Keratinocyte (primary cell): Measurements from ENCODE around the gene POP4. TPM values are rescaled to one million over a fixed set of nuclear protein-coding genes. Genes with fewer than 3 reads are reported as not detected.

Source experiments
- DNase-seq: peaks from one replicate; pipeline ENCODE4 v3.0.0-alpha.2; 2011; ENCODE audit warnings: low read depth, missing footprints, low spot score
- FAIRE-seq: peaks from 2 replicates; lab custom pipeline; 2011; peaks lifted over from hg19 to GRCh38; lab: Jason Lieb, UNC
- H2AFZ ChIP-seq: 2 replicates; pipeline ENCODE4 v1.6.0; 2012; ENCODE audit warnings: low read length, control low read depth, inconsistent platforms; ENCODE audit not compliant: control insufficient read depth
- H3K27ac ChIP-seq: 2 replicates; pipeline ENCODE4 v1.5.1; 2011; ENCODE audit warnings: low read length; ENCODE audit not compliant: control insufficient read depth, insufficient read depth
- H3K27me3 ChIP-seq: 3 replicates; pipeline ENCODE4 v1.6.0; 2011; ENCODE audit warnings: low read length; ENCODE audit not compliant: control insufficient read depth, insufficient read depth; ENCODE audit errors: extremely low read depth
- H3K36me3 ChIP-seq, 2 experiments: 2 replicates in 1 of 2; 3 replicates in 1 of 2; pipeline ENCODE4 v1.5.1; 2011; ENCODE audit warnings: low read length in 2 of 2, mild to moderate bottlenecking in 1 of 2; ENCODE audit not compliant: control insufficient read depth in 2 of 2, insufficient read depth in 2 of 2; ENCODE audit errors: extremely low read depth in 1 of 2
- H3K4me1 ChIP-seq: 3 replicates; pipeline ENCODE4 v1.5.1; 2011; ENCODE audit warnings: low read length; ENCODE audit not compliant: control insufficient read depth, insufficient read depth; ENCODE audit errors: extremely low read depth
- H3K4me2 ChIP-seq: 3 replicates; pipeline ENCODE4 v1.6.0; 2011; ENCODE audit warnings: low read depth, low read length; ENCODE audit not compliant: control insufficient read depth, insufficient read depth; ENCODE audit errors: extremely low read depth
- H3K4me3 ChIP-seq, 3 experiments: fragments of 200-600 bp in 1 of 3; sonication (generic) in 1 of 3; 2 replicates in 2 of 3; 3 replicates in 1 of 3; pipeline ENCODE4 v1.5.1; 2011 to 2016; ENCODE audit warnings: low read length in 3 of 3, mild to moderate bottlenecking in 3 of 3, control low read depth in 2 of 3, inconsistent platforms in 1 of 3, low read depth in 1 of 3, mixed read lengths in 1 of 3, mixed run types in 1 of 3, moderate library complexity in 1 of 3; ENCODE audit not compliant: control insufficient read depth in 2 of 3, insufficient read depth in 2 of 3; ENCODE audit errors: extremely low read depth in 1 of 3
- H3K79me2 ChIP-seq: 2 replicates; pipeline ENCODE4 v1.6.0; 2012; ENCODE audit warnings: low read length; ENCODE audit not compliant: control insufficient read depth, insufficient read depth
- H3K9ac ChIP-seq: 3 replicates; pipeline ENCODE4 v1.6.0; 2011; ENCODE audit warnings: low read length; ENCODE audit not compliant: control insufficient read depth, insufficient read depth; ENCODE audit errors: extremely low read depth
- H3K9me1 ChIP-seq: 3 replicates; pipeline ENCODE4 v1.6.0; 2011; ENCODE audit warnings: low read length; ENCODE audit not compliant: control insufficient read depth, insufficient read depth; ENCODE audit errors: extremely low read depth
- H3K9me3 ChIP-seq: 2 replicates; pipeline ENCODE4 v1.5.1; 2012; ENCODE audit warnings: low read depth, low read length; ENCODE audit not compliant: control insufficient read depth
- H4K20me1 ChIP-seq: 3 replicates; pipeline ENCODE4 v1.6.0; 2011; ENCODE audit warnings: low read length; ENCODE audit not compliant: control insufficient read depth, insufficient read depth; ENCODE audit errors: extremely low read depth
- EZH2 ChIP-seq: IDR thresholded peaks from one replicate; pipeline ENCODE4 v1.6.1; 2012; ENCODE audit warnings: inconsistent platforms, mild to moderate bottlenecking, low read length, moderate library complexity
- dilution Hi-C: fragments of 300-500 bp; cut with MboI; formaldehyde crosslinking; loops from one replicate; pipeline ENCODE4 v1.7.0; 2020; ENCODE audit warnings: low sequenced_read_pairs; ENCODE audit not compliant: extremely low pct_ligation_motif_present
- polyA plus RNA-seq, 5 experiments: library from polyadenylated mRNA; depleted of rRNA in 3 of 5; stranded (reverse) in 3 of 5; stranded (forward) in 1 of 5; unstranded in 1 of 5; fragments of >200 nt; gene quantifications; 1 replicate in 1 of 5; 2 replicates in 3 of 5; 3 replicates in 1 of 5; pipeline versions ENCODE4 v1.2.1 to v1.2.3, GENCODE V29; 2011 to 2012; ENCODE audit warnings: missing spikeins in 2 of 5, low read depth in 1 of 5, low replicate concordance in 1 of 5
- TF ChIP-seq, protein P1 (sequence below), 3 experiments: IDR thresholded peaks in 1 of 3; conservative IDR thresholded peaks in 1 of 3; optimal IDR thresholded peaks in 1 of 3; 2 replicates in 2 of 3; 3 replicates in 1 of 3; pipeline versions ENCODE3 to v1.5.1; 2011; ENCODE audit warnings: low read length in 3 of 3, mild to moderate bottlenecking in 3 of 3, moderate library complexity in 2 of 3, control low read depth in 1 of 3, inconsistent platforms in 1 of 3; ENCODE audit not compliant: insufficient read depth in 2 of 3; ENCODE audit errors: extremely low read depth in 1 of 3

POP4 gene
- polyA plus RNA-seq, 1 donor (not counting 4 experiments of a cell fraction or from before 2014, with no cell fraction given), result 104 TPM

DNA sequence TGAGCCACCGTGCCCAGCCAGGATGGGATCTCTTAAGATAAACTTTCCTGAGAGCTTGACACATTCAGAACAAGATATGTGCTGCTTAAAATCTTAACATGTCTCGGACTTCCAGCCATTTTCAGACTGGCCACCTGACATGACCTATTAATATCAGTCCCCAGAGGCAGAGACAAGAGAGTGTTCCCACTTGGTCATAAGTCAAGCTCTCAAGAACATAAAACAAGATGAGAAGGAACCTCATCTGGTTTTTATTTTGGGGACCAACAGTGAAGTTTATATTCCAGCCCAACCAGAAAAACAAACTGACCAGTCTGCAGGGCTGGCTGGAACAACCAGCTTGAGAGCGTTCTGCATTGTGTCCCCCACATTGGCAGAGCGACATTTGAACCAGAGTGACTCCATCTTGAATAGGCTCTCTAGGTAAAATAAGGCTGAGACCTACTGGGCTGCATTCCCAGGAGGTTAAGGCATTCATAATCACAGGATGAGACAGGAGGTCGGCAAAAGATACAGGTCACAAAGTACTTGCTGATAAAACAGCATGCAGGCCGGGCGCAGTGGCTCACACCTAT is 37.4 kb downstream of the POP4 start:
- dilution Hi-C loops, result no loop called here
- Histone ChIP-seq H3K27me3 (no peaks in the 10 kb centered on the region), H2AFZ (no peak overlapping the region), H3K9me1 (no peaks in the 10 kb centered on the region), H3K9me3 (no peaks in the 10 kb centered on the region), H4K20me1 (no peaks in the 10 kb centered on the region), H3K4me2 (no peak overlapping the region), H3K4me1 (peaks cover 27% of the 10 kb centered on the region), H3K9ac (no peak overlapping the region), H3K27ac (no peak overlapping the region), H3K36me3 (no peaks in the 10 kb centered on the region), H3K79me2 (no peaks in the 10 kb centered on the region), H3K4me3 (no peak overlapping the region)
- no peak for FAIRE-seq
- no peak for DNase-seq
- TF ChIP-seq, protein P1, sequence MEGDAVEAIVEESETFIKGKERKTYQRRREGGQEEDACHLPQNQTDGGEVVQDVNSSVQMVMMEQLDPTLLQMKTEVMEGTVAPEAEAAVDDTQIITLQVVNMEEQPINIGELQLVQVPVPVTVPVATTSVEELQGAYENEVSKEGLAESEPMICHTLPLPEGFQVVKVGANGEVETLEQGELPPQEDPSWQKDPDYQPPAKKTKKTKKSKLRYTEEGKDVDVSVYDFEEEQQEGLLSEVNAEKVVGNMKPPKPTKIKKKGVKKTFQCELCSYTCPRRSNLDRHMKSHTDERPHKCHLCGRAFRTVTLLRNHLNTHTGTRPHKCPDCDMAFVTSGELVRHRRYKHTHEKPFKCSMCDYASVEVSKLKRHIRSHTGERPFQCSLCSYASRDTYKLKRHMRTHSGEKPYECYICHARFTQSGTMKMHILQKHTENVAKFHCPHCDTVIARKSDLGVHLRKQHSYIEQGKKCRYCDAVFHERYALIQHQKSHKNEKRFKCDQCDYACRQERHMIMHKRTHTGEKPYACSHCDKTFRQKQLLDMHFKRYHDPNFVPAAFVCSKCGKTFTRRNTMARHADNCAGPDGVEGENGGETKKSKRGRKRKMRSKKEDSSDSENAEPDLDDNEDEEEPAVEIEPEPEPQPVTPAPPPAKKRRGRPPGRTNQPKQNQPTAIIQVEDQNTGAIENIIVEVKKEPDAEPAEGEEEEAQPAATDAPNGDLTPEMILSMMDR (optimal IDR thresholded peaks at IDR 0.05 in 1 of 3, IDR thresholded peaks at IDR 0.05 in 1 of 3, conservative IDR thresholded peaks at IDR 0.05 in 1 of 3; ENCODE audit: extremely low read depth in 1 of 3, insufficient read depth in 2 of 3, low read length in 3 of 3), result no peak
- no peak for TF ChIP-seq EZH2

DNA sequence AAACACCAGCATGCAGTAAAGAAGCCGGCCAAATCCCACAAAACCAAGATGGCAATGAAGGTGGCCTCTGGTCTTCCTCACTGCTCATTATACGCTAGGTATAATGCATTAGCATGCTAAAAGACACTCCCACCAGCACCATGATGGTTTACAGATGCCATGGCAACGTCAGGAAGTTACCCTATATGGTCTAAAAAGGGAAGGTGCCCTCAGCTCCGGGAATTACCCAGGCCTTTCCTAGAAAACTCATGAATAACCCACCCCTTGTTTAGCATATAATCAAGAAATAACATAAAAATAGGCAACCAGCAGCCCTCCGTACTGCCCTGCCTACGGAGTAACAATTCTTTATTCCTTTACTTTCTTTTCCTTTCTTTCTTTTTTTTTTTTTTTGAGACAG is 38.1 kb downstream of the POP4 start:
- Histone ChIP-seq H3K9me3 (no peaks in the 10 kb centered on the region), H3K36me3 (no peaks in the 10 kb centered on the region), H3K4me1 (peaks cover 27% of the 10 kb centered on the region), H3K9me1 (no peaks in the 10 kb centered on the region), H2AFZ (no peak overlapping the region), H3K4me2 (no peak overlapping the region), H3K4me3 (no peak overlapping the region), H3K9ac (no peak overlapping the region), H3K27ac (no peak overlapping the region), H3K27me3 (no peaks in the 10 kb centered on the region), H4K20me1 (no peaks in the 10 kb centered on the region), H3K79me2 (no peaks in the 10 kb centered on the region)
- FAIRE-seq (no peak), DNase-seq (no peak)
- TF ChIP-seq, protein P1 (optimal IDR thresholded peaks at IDR 0.05 in 1 of 3, IDR thresholded peaks at IDR 0.05 in 1 of 3, conservative IDR thresholded peaks at IDR 0.05 in 1 of 3; ENCODE audit: extremely low read depth in 1 of 3, insufficient read depth in 2 of 3, low read length in 3 of 3), result no peak
- TF ChIP-seq EZH2, result no peak
- dilution Hi-C loops, result no loop called here
